ENCODE data around the gene SHLD1.

Gene SHLD1

DNA sequence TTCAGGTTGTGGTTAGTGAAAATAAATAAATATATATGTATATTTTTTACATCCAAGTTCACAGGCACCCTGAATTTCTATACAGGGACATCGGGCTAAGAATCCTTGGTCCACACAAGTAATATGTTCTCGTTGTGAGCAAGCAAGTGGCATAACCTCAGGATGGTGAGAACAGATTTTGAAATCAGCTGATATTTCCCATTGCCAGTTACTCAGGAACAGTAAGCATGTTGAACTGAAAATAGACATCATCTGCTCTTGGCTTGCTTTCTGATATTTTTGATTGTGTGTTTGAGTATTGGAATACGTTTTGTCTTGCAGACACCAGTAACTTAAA lies 112.5 kb downstream of the SHLD1 start:
- DNase-seq = no peak

- no peak for DNase-seq
Measured at GRCh38 chr20:5863040-5863833, 113.0 kb downstream of the SHLD1 start.

GRCh38 chr20:5864428-5864827 lies 114.2 kb downstream of the SHLD1 start:
- DNase-seq = no peak

DNA sequence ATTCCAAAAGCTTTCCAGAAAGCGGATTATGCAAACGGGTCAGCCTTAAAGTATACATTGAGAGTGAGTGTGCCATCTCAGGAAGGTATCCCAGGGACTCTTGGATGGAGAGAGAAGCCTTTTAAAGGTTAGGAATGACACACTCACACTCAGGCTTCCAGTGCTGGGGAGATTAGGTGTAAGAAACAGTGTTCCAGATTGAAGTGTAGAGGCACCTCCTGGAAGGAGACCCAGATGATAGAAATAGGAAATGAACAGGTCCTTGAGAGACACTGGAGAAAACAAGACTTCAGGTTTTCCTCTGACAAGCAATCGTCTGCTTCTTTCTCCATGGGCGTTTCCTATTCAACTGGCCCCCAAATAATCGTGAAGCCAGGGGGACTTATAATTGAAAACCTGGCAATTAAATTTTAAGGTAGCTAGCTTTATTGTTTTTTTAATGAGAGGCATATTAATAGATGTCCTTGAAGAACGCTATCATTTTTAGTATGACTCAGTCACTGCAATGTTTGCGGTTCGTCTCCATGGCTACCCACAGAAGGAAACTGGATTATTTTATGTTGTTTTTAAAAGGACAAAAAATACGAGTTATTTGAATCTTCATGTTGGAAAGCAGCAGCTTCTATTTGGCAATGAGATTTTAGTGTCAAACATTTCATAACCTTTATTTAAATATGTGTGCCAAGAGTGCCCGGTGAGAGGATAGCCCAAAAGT lies 114.8 kb downstream of the SHLD1 start:
- no peak for DNase-seq

- no peak for DNase-seq
Measured at GRCh38 chr20:5865604-5866003, 115.4 kb downstream of the SHLD1 start.

DNA sequence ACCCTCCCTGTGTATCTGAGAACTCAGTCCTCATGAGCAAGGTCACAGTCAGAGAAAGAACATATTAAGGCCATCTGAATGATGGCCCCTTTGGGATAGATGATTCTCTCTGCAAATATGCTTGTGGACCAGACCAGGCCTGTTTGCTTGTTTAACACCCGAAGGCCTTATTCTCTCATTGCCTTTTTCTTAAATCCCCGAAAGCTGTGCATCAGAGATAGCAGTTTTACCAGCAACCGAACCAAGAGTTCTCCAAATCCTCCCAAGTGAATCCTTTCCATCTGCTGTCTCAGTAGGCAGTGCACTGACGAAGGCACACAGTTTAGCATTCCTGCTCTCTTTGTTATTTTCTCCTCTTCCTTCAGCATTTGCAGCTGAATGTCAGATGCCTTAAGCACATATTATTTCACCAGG lies 120.4 kb downstream of the SHLD1 start:
- no peak for DNase-seq

- DNase-seq = no peak
Measured at GRCh38 chr20:5871459-5872410, 121.5 kb downstream of the SHLD1 start.

- DNase-seq = no peak
Measured at GRCh38 chr20:5877128-5877527, 126.9 kb downstream of the SHLD1 start.

DNA sequence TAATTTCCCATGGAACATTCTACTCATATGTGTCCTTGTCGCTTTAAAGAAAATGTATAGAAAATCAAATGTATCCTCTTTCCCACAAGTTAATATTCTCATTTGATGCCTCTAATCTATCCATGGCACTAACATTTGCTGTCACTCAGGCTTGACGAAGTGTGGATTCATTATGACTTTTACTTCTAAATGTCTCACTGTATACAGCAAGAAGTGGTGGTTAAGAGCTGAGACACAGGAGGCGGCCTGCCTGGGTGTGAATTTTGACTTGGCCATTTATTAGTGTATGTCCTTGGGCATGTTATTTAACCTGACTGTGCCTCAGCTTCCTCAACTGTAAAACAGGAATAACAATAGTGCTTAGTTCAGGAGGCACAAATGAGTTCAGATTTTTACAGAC lies 130.1 kb downstream of the SHLD1 start:
- DNase-seq = no peak

DNA sequence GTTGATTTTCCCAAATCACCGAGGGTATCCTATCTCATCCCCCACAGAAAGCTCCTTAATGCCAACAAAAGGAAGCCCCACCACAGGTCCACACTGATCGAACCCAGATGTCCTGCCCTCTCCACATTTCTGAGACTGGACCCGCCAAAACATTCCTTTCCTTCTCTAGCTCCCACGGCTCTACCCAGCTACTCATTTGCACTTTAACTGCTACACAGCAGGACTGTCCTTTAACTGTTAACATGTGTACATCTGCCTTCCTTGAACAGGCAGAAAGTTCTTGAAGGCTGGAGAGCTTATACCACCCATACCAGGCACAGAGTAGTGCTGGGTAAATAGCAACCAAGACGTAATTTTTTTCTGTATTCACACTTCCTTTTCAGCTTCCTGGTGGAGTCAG lies 131.5 kb downstream of the SHLD1 start:
- DNase-seq = no peak

DNA sequence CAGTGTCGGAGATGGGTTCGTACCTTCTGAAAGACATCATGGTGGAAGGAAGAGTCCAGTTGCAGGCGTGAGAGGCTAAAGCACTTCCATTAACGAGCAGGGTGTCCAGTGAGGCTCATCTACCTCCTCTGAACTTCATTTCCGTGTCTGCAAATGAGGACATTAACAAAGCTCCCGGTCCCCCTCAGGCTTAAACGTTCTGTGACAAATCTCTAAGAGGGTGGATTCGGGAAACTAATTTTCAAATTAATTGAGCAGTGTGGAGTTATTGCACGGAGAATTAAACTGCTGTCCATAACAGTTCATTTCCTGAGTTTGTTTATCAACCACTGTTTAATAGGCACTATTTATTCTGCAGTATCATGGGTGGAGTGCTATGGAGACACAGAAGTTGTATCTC lies 132.0 kb downstream of the SHLD1 start:
- no peak for DNase-seq

DNA sequence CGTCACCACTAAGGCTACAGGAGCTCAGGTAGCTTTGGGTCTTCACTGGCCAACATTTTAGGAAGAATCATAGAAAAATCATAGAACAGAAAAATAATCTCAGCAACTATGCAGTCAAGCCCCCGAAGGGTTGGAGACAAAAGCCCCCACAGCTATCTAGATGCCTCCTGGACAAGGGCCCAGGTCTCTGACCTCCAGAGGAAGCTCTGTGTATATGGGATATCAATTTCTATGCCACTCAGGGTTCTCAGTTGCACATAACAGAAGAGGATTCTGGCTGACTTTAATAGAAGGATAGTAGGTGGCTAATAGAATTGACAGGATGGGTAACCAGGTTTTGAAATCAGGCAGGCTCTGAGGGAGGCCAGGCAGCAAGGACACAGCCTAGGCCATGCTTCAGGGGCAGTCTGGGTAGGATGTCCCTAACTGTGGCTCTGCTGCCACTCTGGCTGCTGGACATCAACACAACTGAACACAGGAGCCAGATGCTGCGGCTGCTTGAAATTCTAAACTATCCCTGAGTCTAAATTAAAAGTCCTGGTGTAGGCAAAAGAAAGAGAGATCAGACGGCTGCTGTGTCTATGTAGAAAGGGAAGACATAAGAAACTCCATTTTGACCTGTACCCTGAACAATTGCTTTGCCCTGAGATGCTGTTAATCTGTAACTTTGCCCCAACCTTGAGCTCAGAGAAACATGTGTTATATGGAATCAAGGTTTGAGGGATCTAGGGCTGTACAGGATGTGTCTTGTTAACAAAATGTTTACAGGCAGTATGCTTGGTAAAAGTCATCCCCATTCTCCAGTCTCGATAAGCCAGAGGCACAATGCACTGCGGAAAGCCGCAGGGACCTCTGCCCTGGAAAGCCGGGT lies 134.5 kb downstream of the SHLD1 start:
- no peak for DNase-seq

DNA sequence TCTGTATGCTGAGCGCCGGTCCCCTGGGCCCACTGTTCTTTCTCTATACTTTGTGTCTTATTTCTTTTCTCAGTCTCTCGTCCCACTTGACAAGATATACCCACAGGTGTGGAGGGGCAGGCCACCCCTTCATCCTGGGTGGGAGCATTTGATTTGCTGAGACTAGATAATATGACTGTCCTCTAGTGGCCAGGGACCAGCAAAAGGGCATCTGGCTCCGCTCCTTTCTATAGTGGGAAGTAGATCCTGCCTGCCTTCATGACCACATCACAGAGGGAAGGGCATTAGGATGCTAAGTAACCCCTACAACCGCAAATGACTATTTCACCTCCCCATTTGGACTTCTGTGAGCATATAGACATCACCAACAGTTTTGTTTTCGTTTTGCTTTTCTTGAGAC lies 135.7 kb downstream of the SHLD1 start:
- DNase-seq = no peak

GRCh38 chr20:5886788-5887187 lies 136.6 kb downstream of the SHLD1 start:
- DNase-seq = no peak

DNA sequence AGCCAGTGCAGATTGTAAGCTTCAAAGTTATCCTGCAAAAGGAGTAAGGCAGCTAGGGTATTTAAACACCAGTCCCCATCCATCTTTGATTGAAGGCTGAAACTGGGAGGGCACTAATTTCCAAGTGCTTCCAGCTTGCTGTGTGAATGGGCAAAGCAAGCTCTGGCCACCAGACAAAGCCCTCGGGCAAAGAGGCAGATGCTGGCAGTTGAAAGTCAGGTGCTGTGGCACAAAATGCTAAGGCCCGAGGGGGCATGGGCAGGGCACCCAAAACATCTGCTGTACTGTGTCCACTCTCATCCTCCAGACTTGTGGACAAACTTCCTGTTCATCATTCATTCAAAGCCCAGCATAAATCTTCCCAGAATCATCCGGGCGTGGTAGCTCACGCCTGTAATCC lies 137.2 kb downstream of the SHLD1 start:
- DNase-seq = no peak

DNA sequence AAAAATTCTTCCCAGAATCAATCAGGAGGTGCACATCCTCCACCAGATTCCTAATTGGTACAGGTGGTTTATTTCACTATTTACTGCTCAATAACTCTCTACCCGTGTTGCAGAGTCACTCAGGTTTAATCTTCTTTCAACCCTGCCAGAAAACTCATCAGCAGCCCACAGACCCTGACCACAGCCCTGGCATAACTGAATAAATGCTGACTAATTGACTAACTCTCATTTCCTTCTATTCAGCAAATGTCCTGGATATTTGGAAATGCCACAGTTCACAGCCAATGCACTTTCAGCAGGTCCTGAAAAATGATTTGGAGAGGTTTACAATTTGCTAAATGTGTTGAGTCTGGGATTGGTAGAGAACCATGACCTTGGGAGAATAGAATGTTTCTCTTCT lies 137.8 kb downstream of the SHLD1 start:
- DNase-seq = no peak

GRCh38 chr20:5890773-5891441 lies 140.7 kb downstream of the SHLD1 start:
- no peak for DNase-seq

DNA sequence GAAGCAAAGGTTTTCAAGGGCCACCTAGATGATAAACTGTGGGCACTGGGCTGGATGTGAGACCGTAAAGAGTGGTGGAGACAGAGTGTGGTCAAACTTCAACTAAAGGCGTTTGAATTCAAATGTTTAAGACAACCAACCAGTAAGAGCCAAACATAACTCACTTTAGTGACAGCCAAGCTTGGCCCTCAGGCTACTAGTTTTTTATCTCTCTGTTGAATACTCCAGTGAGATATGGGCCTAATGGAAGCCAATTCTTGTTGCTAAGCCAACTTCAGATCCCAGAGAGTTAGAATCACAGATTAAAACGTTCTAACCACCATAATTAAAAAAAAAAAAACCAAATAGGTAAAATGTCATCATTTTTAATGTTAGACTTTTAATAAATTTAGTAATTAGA lies 142.9 kb downstream of the SHLD1 start:
- no peak for DNase-seq

DNA sequence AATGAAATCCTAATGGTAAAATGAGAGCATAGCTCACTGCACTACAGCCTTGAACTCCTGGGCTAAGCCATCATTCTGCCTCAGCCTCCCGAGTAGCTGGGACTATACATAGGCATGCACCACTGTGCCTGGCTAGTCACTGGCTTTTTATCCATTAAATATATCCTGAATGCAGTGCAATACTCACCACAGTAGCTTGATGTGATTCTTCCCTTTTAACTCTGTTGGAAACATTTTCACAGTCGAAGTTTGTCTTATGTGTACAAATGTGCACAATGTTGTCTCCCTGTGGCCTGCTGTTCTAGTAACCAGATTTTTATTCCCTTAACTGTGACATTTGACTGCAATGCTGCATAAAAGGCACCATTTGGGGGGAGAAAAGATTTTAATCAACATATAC lies 143.4 kb downstream of the SHLD1 start:
- DNase-seq = no peak

- DNase-seq = no peak
Measured at GRCh38 chr20:5895626-5896025, 145.4 kb downstream of the SHLD1 start.

GRCh38 chr20:5899444-5899843 lies 149.2 kb downstream of the SHLD1 start:
- no peak for DNase-seq

DNA sequence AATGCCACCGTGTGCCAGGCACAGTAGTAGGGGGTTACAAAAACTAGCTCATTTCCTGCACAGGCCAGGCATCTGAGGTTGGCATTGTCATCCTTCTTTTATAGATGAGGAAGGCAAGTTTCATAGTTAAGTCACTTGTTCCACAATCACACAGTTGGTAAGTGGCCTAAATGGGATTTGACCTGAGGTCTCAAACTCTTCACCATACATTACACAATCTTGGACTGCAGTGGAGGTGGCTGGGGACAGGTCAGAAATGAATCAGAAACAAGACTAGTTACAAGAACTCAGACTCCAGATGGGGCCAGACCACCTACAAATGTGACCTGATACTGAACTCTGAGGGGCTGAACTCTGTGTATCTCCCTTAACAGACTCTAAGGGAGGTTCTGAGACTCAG lies 150.7 kb downstream of the SHLD1 start:
- no peak for DNase-seq
